Natural killer cell treated with Interleukin-12 subunit alpha and Interleukin-12 subunit beta and Interleukin-15 and Interleukin-18, amount 100 ng/mL, for 72 hours (primary cell): ENCODE measurements around the gene GCM1. TPM values are rescaled to one million over a fixed set of nuclear protein-coding genes. Genes with fewer than 3 reads are reported as not detected.

Source experiments
- total RNA-seq, 2 donors: library from RNA; stranded (reverse); gene quantifications; one replicate each; pipeline ENCODE4 v1.2.3, GENCODE V29; 2022

GCM1 gene
- total RNA-seq, 2 donors from 2014 or later: 0.24 TPM; not detected in 1

Other genes with a start within 250 kb of the GCM1 start
- not detected for gene GSTA3, start 239.1 kb downstream of the GCM1 start, total RNA-seq
- 1 to 10 TPM in 1 of 2 donors, under 1 TPM in 1; 0.89 to 1.5 TPM for gene GSTA4, start 153.6 kb downstream of the GCM1 start, total RNA-seq
- gene CILK1, start 87.0 kb downstream of the GCM1 start, total RNA-seq: 10 to 100 TPM in 1 of 2 donors, 1 to 10 TPM in 1; 4.3 to 10.0 TPM
- gene FBXO9, start 83.4 kb downstream of the GCM1 start, total RNA-seq: 10 to 100 TPM; 62.8 to 74.9 TPM
- 100 to 1,000 TPM; 130 to 136 TPM for gene ELOVL5, start 200.1 kb upstream of the GCM1 start, total RNA-seq